ENCODE data around the gene PXK. TPM values are rescaled to one million over a fixed set of nuclear protein-coding genes. Genes with fewer than 3 reads are reported as not detected.

The PXK gene
- total and polyA plus RNA-seq, 2 donors: 12.5 to 13.6 TPM

GRCh38 chr3:58308728-58309127 lies 24.0 kb upstream of the PXK start:
- Histone ChIP-seq H3K36me3 (ENCODE audit: control insufficient read depth in 2 of 2, insufficient read depth in 2 of 2, low read length in 1 of 2) (peaks cover 27 to 35% of the 10 kb centered on the region in 2 donors), H3K4me3 (ENCODE audit: low read length in 2 of 2) (no peak overlapping the region), H3K27ac (ENCODE audit: low read depth in 1 of 2, low read length in 1 of 2) (no peak overlapping the region), H3K4me1 (ENCODE audit: control insufficient read depth in 2 of 2, insufficient read depth in 2 of 2, low read length in 2 of 2) (peaks cover 6 to 21% of the 10 kb centered on the region in 2 donors), H3K9me3 (ENCODE audit: control insufficient read depth in 2 of 2, insufficient read depth in 1 of 2, low read length in 1 of 2) (no peaks in the 10 kb centered on the region), H3K27me3 (ENCODE audit: control insufficient read depth in 2 of 2, insufficient read depth in 1 of 2, low read length in 1 of 2) (no peaks in the 10 kb centered on the region)
- 90% methylated on average over 1 of the region's 1 CpG for WGBS
- no peak for DNase-seq (ENCODE audit: low read depth in 6 of 9, low spot score in 9 of 9)

DNA sequence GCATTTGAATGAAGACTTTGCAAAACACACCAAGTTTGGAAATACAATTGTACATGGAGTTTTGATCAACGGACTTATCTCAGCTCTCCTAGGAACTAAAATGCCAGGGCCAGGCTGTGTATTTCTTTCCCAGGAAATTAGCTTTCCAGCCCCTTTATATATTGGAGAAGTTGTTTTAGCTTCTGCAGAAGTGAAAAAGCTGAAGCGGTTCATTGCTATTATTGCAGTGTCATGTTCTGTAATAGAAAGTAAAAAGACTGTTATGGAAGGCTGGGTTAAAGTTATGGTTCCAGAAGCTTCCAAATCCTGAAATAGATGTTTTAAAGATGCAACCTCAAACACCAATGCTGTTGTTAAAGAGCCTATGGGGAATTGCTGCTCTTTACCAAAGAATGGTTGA lies 14.9 kb upstream of the PXK start:
- H3K27me3 ChIP-seq (ENCODE audit: control insufficient read depth in 2 of 2, insufficient read depth in 1 of 2, low read length in 1 of 2): no peaks in the 10 kb centered on the region
- DNase-seq (ENCODE audit: low read depth in 6 of 9, low spot score in 9 of 9): no peak
- H3K36me3 ChIP-seq (ENCODE audit: control insufficient read depth in 2 of 2, insufficient read depth in 2 of 2, low read length in 1 of 2): peaks cover 37 to 58% of the 10 kb centered on the region in 2 donors
- WGBS: 94% methylated on average over 2 of the region's 2 CpGs
- no peak overlapping the region for H3K4me3 ChIP-seq (ENCODE audit: low read length in 2 of 2)
- no peaks in the 10 kb centered on the region for H3K4me1 ChIP-seq (ENCODE audit: control insufficient read depth in 2 of 2, insufficient read depth in 2 of 2, low read length in 2 of 2)
- H3K27ac ChIP-seq (ENCODE audit: low read depth in 1 of 2, low read length in 1 of 2): no peak overlapping the region
- no peaks in the 10 kb centered on the region for H3K9me3 ChIP-seq (ENCODE audit: control insufficient read depth in 2 of 2, insufficient read depth in 1 of 2, low read length in 1 of 2)

GRCh38 chr3:58321791-58322190 lies 10.9 kb upstream of the PXK start:
- DNase-seq (ENCODE audit: low read depth in 6 of 9, low spot score in 9 of 9): no peak
- H3K4me3 ChIP-seq (ENCODE audit: low read length in 2 of 2): no peak overlapping the region
- H3K4me1 ChIP-seq (ENCODE audit: control insufficient read depth in 2 of 2, insufficient read depth in 2 of 2, low read length in 2 of 2): peaks cover 0 to 4% of the 10 kb centered on the region in 2 donors
- H3K27me3 ChIP-seq (ENCODE audit: control insufficient read depth in 2 of 2, insufficient read depth in 1 of 2, low read length in 1 of 2): no peaks in the 10 kb centered on the region
- WGBS: 98% methylated on average over 7 of the region's 7 CpGs
- no peak overlapping the region for H3K27ac ChIP-seq (ENCODE audit: low read depth in 1 of 2, low read length in 1 of 2)
- H3K9me3 ChIP-seq (ENCODE audit: control insufficient read depth in 2 of 2, insufficient read depth in 1 of 2, low read length in 1 of 2): no peaks in the 10 kb centered on the region
- peaks cover 19 to 31% of the 10 kb centered on the region in 2 donors for H3K36me3 ChIP-seq (ENCODE audit: control insufficient read depth in 2 of 2, insufficient read depth in 2 of 2, low read length in 1 of 2)

GRCh38 chr3:58322793-58323192 lies 9.9 kb upstream of the PXK start:
- Histone ChIP-seq H3K27ac (ENCODE audit: low read depth in 1 of 2, low read length in 1 of 2) (no peak overlapping the region), H3K36me3 (ENCODE audit: control insufficient read depth in 2 of 2, insufficient read depth in 2 of 2, low read length in 1 of 2) (peaks cover 11 to 21% of the 10 kb centered on the region in 2 donors), H3K4me3 (ENCODE audit: low read length in 2 of 2) (no peak overlapping the region), H3K9me3 (ENCODE audit: control insufficient read depth in 2 of 2, insufficient read depth in 1 of 2, low read length in 1 of 2) (no peaks in the 10 kb centered on the region), H3K4me1 (ENCODE audit: control insufficient read depth in 2 of 2, insufficient read depth in 2 of 2, low read length in 2 of 2) (peaks cover 0 to 4% of the 10 kb centered on the region in 2 donors), H3K27me3 (ENCODE audit: control insufficient read depth in 2 of 2, insufficient read depth in 1 of 2, low read length in 1 of 2) (no peaks in the 10 kb centered on the region)
- WGBS: 97% methylated on average over 1 of the region's 1 CpG
- DNase-seq (ENCODE audit: low read depth in 6 of 9, low spot score in 9 of 9): no peak

- DNase-seq (ENCODE audit: low read depth in 6 of 9, low spot score in 9 of 9): no peak
- peaks cover 0 to 4% of the 10 kb centered on the region in 2 donors for H3K4me1 ChIP-seq (ENCODE audit: control insufficient read depth in 2 of 2, insufficient read depth in 2 of 2, low read length in 2 of 2)
- peaks cover 5 to 14% of the 10 kb centered on the region in 2 donors for H3K36me3 ChIP-seq (ENCODE audit: control insufficient read depth in 2 of 2, insufficient read depth in 2 of 2, low read length in 1 of 2)
- no peak overlapping the region for H3K27ac ChIP-seq (ENCODE audit: low read depth in 1 of 2, low read length in 1 of 2)
- no peak overlapping the region for H3K4me3 ChIP-seq (ENCODE audit: low read length in 2 of 2)
- H3K27me3 ChIP-seq (ENCODE audit: control insufficient read depth in 2 of 2, insufficient read depth in 1 of 2, low read length in 1 of 2): no peaks in the 10 kb centered on the region
- no peaks in the 10 kb centered on the region for H3K9me3 ChIP-seq (ENCODE audit: control insufficient read depth in 2 of 2, insufficient read depth in 1 of 2, low read length in 1 of 2)
- 96% methylated on average over 3 of the region's 3 CpGs for WGBS
These were observed 8.9 kb upstream of the PXK start for GRCh38 chr3:58323529-58324390.

DNA sequence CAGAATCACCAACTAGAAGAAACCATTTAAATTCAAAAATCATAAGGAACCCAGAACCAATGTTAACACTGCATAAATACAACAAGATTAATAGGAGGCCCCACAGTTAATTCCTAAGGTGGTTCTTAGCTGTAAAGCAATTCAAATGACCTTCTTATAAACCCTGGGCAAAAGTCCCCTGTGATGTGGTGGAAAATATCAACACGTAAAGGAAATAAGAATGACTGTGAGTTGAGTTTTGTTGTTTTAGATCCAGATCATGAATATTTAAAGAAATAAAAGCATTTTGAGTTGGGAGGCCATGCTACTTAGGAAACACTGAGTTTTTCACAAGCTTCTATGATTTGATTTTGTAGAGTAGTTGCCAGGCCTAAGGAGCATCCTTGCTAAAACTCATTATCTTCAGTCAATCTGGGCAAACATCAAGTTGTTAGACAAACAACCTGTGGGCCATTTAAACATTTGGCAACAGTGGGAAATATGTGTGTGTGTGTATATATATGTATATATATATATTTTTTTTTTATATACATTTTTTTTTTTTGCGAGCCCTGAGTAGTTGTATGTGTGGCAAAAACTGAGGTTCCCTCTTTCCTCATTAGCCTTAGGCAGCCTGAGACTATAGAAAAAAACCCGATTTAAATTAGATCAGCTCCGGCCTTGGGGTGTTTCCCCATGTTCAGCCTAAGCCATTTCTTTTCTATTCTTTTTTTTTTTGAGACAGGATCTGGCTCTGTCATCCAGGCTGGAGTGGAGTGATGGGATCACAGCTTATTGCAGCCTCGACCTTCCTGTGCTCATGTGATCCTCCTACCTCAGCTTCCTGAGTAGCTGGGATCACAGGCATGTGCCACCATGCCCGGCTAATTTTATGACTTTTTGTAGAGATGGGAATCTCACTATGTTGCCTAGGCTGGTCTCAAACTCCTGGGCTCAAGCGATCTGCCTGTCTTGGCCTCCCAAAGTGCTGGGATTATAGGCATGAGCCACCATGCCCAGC lies 8.0 kb upstream of the PXK start:
- WGBS: 89% methylated on average over 7 of the region's 7 CpGs

DNA sequence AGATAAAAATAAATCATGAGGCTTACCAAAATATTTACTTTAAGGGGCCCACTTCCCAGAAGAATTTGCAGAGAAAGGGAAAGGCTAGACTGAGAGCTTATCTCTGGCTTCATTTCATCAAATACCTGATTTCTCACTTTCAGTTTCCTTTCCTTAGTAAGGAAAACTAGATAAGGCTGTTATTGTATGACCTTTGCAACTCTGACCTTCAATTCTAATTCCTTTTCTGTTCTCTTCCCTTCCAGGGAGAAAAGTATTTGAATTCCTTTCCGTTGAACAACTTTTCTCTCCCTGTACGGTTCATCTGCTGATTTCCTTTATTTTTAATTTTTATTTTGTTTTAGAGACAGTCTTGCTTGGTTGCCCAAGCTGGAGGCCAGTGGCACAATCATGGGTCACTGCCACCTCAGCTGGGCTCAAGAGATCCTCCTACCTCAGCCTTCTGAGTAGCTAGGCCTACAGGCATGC lies 7.1 kb upstream of the PXK start:
- WGBS: 98% methylated on average over 2 of the region's 2 CpGs
- no peak for DNase-seq (ENCODE audit: low read depth in 6 of 9, low spot score in 9 of 9)
- peaks cover 0 to 8% of the 10 kb centered on the region in 2 donors for H3K36me3 ChIP-seq (ENCODE audit: control insufficient read depth in 2 of 2, insufficient read depth in 2 of 2, low read length in 1 of 2)
- H3K9me3 ChIP-seq (ENCODE audit: control insufficient read depth in 2 of 2, insufficient read depth in 1 of 2, low read length in 1 of 2): no peaks in the 10 kb centered on the region
- no peaks in the 10 kb centered on the region for H3K27me3 ChIP-seq (ENCODE audit: control insufficient read depth in 2 of 2, insufficient read depth in 1 of 2, low read length in 1 of 2)
- no peak overlapping the region for H3K27ac ChIP-seq (ENCODE audit: low read depth in 1 of 2, low read length in 1 of 2)
- H3K4me1 ChIP-seq (ENCODE audit: control insufficient read depth in 2 of 2, insufficient read depth in 2 of 2, low read length in 2 of 2): peaks cover 0 to 4% of the 10 kb centered on the region in 2 donors
- no peak overlapping the region for H3K4me3 ChIP-seq (ENCODE audit: low read length in 2 of 2)

More for the DNA sequence above, 8.0 kb upstream of the PXK start:
- Histone ChIP-seq H3K27me3 (ENCODE audit: control insufficient read depth in 2 of 2, insufficient read depth in 1 of 2, low read length in 1 of 2) (no peaks in the 10 kb centered on the region), H3K27ac (ENCODE audit: low read depth in 1 of 2, low read length in 1 of 2) (no peak overlapping the region), H3K4me3 (ENCODE audit: low read length in 2 of 2) (no peak overlapping the region), H3K9me3 (ENCODE audit: control insufficient read depth in 2 of 2, insufficient read depth in 1 of 2, low read length in 1 of 2) (no peaks in the 10 kb centered on the region), H3K4me1 (ENCODE audit: control insufficient read depth in 2 of 2, insufficient read depth in 2 of 2, low read length in 2 of 2) (peaks cover 0 to 4% of the 10 kb centered on the region in 2 donors), H3K36me3 (ENCODE audit: control insufficient read depth in 2 of 2, insufficient read depth in 2 of 2, low read length in 1 of 2) (peaks cover 0 to 8% of the 10 kb centered on the region in 2 donors)
- DNase-seq (ENCODE audit: low read depth in 6 of 9, low spot score in 9 of 9): no peak

GRCh38 chr3:58326267-58326900 lies 6.3 kb upstream of the PXK start:
- WGBS: 98% methylated on average over 8 of the region's 8 CpGs
- Histone ChIP-seq H3K27ac (ENCODE audit: low read depth in 1 of 2, low read length in 1 of 2) (no peak overlapping the region), H3K27me3 (ENCODE audit: control insufficient read depth in 2 of 2, insufficient read depth in 1 of 2, low read length in 1 of 2) (no peaks in the 10 kb centered on the region), H3K36me3 (ENCODE audit: control insufficient read depth in 2 of 2, insufficient read depth in 2 of 2, low read length in 1 of 2) (peaks cover 0 to 4% of the 10 kb centered on the region in 2 donors), H3K4me1 (ENCODE audit: control insufficient read depth in 2 of 2, insufficient read depth in 2 of 2, low read length in 2 of 2) (peaks cover 0 to 4% of the 10 kb centered on the region in 2 donors), H3K4me3 (ENCODE audit: low read length in 2 of 2) (no peak overlapping the region), H3K9me3 (ENCODE audit: control insufficient read depth in 2 of 2, insufficient read depth in 1 of 2, low read length in 1 of 2) (no peaks in the 10 kb centered on the region)
- no peak for DNase-seq (ENCODE audit: low read depth in 6 of 9, low spot score in 9 of 9)

All from thymus (tissue), 11 donors.